ENCODE measurements around the gene BCL11B. TPM values are rescaled to one million over a fixed set of nuclear protein-coding genes. Genes with fewer than 3 reads are reported as not detected.

The BCL11B gene
- total RNA-seq, 1 experiment from 2014 or later, result 0.24 TPM

DNA sequence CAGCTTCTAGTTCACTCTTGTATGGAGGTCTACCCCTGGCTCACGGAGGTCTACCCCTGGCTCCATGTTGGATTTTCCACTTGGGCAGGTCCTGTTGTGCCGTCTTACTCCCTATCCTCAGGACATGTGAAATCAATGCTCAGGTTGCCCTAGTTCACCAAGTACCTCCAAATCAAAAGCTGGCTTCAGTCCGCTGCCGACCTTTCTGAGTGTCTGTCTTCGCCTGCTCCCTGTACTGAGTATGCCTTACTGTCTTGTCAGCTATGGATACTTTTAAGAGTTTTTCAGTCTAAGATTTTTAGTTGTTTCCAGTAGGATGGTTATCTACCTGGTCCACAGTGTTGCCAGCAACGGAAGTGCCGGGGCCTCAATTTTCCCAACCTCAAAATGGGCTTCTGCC, 40.1 kb upstream of the BCL11B start:
- peaks cover 12% of the 10 kb centered on the region for H3K27me3 Mint-ChIP-seq (ENCODE audit: unreplicated experiment)
- no peak overlapping the region for H3K4me3 Mint-ChIP-seq (ENCODE audit: low read depth, unreplicated experiment)
- H3K36me3 Mint-ChIP-seq (ENCODE audit: insufficient read depth, unreplicated experiment), result no peaks in the 10 kb centered on the region
- CTCF ChIA-PET, result interaction anchor here (0.6 kb wide), 1 partner anchor 1102 kb away, joined by 3 read pairs; no protein-coding TSS in a partner anchor
- no peak for DNase-seq
- TF ChIP-seq, protein P1, sequence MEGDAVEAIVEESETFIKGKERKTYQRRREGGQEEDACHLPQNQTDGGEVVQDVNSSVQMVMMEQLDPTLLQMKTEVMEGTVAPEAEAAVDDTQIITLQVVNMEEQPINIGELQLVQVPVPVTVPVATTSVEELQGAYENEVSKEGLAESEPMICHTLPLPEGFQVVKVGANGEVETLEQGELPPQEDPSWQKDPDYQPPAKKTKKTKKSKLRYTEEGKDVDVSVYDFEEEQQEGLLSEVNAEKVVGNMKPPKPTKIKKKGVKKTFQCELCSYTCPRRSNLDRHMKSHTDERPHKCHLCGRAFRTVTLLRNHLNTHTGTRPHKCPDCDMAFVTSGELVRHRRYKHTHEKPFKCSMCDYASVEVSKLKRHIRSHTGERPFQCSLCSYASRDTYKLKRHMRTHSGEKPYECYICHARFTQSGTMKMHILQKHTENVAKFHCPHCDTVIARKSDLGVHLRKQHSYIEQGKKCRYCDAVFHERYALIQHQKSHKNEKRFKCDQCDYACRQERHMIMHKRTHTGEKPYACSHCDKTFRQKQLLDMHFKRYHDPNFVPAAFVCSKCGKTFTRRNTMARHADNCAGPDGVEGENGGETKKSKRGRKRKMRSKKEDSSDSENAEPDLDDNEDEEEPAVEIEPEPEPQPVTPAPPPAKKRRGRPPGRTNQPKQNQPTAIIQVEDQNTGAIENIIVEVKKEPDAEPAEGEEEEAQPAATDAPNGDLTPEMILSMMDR (IDR thresholded peaks at IDR 0.05; ENCODE audit: unreplicated experiment), result no peak
- intact Hi-C loops (cut with micrococcal nuclease; ENCODE audit: unreplicated experiment), result no loop called here
- H3K27ac Mint-ChIP-seq (ENCODE audit: unreplicated experiment), result no peak overlapping the region
- no peaks in the 10 kb centered on the region for H3K9me3 Mint-ChIP-seq (ENCODE audit: low read depth, unreplicated experiment)
- no TSS peak for BruUV-seq (replicated peaks)
- H3K4me1 Mint-ChIP-seq (ENCODE audit: low read depth, unreplicated experiment), result peaks cover 6% of the 10 kb centered on the region

GRCh38 chr14:99309220-99309766, 37.3 kb upstream of the BCL11B start:
- intact Hi-C loops (cut with micrococcal nuclease; ENCODE audit: unreplicated experiment), result no loop called here
- H3K27me3 Mint-ChIP-seq (ENCODE audit: unreplicated experiment), result peaks cover 12% of the 10 kb centered on the region
- no TSS peak for BruUV-seq (replicated peaks)
- TF ChIP-seq, protein P1 (IDR thresholded peaks at IDR 0.05; ENCODE audit: unreplicated experiment), result no peak
- CTCF ChIA-PET, result no interaction called here
- no peak overlapping the region for H3K4me3 Mint-ChIP-seq (ENCODE audit: low read depth, unreplicated experiment)
- H3K27ac Mint-ChIP-seq (ENCODE audit: unreplicated experiment), result no peak overlapping the region
- H3K36me3 Mint-ChIP-seq (ENCODE audit: insufficient read depth, unreplicated experiment), result no peaks in the 10 kb centered on the region
- no peaks in the 10 kb centered on the region for H3K4me1 Mint-ChIP-seq (ENCODE audit: low read depth, unreplicated experiment)
- no peak for DNase-seq
- no peaks in the 10 kb centered on the region for H3K9me3 Mint-ChIP-seq (ENCODE audit: low read depth, unreplicated experiment)

- TF ChIP-seq, protein P1 (IDR thresholded peaks at IDR 0.05; ENCODE audit: unreplicated experiment), result no peak
- intact Hi-C loops (cut with micrococcal nuclease; ENCODE audit: unreplicated experiment), result no loop called here
- no peak overlapping the region for H3K27ac Mint-ChIP-seq (ENCODE audit: unreplicated experiment)
- H3K9me3 Mint-ChIP-seq (ENCODE audit: low read depth, unreplicated experiment), result no peaks in the 10 kb centered on the region
- H3K4me3 Mint-ChIP-seq (ENCODE audit: low read depth, unreplicated experiment), result no peak overlapping the region
- no peaks in the 10 kb centered on the region for H3K4me1 Mint-ChIP-seq (ENCODE audit: low read depth, unreplicated experiment)
- CTCF ChIA-PET, result no interaction called here
- peaks cover 13% of the 10 kb centered on the region for H3K27me3 Mint-ChIP-seq (ENCODE audit: unreplicated experiment)
- no TSS peak for BruUV-seq (replicated peaks)
- DNase-seq, result no peak
- H3K36me3 Mint-ChIP-seq (ENCODE audit: insufficient read depth, unreplicated experiment), result no peaks in the 10 kb centered on the region
These were observed 32.2 kb upstream of the BCL11B start for GRCh38 chr14:99304208-99304607.

DNA sequence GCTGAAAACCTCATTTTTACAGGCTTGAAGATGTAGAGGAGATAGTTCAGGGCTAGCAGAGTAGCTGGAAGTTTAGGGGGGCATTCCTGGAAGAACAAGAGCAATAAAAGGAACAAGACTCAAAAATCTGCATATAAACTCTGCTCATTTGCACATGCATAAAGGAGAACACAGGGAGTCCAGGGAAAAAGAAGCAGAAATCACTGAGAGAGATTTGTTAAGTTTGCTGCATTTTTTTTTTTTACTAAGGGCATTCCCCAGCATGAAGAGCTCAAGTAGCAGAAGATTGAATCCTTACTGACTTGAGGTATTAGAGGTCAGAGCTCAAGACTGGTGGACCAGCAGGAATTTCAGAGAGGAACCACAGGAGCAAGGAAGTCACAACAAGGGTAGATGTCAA, 28.2 kb upstream of the BCL11B start:
- H3K27ac Mint-ChIP-seq (ENCODE audit: unreplicated experiment), result no peak overlapping the region
- H3K4me1 Mint-ChIP-seq (ENCODE audit: low read depth, unreplicated experiment), result no peaks in the 10 kb centered on the region
- TF ChIP-seq, protein P1 (IDR thresholded peaks at IDR 0.05; ENCODE audit: unreplicated experiment), result no peak
- H3K36me3 Mint-ChIP-seq (ENCODE audit: insufficient read depth, unreplicated experiment), result no peaks in the 10 kb centered on the region
- CTCF ChIA-PET, result no interaction called here
- H3K4me3 Mint-ChIP-seq (ENCODE audit: low read depth, unreplicated experiment), result no peak overlapping the region
- peaks cover 13% of the 10 kb centered on the region for H3K27me3 Mint-ChIP-seq (ENCODE audit: unreplicated experiment)
- BruUV-seq (replicated peaks), result no TSS peak
- no peaks in the 10 kb centered on the region for H3K9me3 Mint-ChIP-seq (ENCODE audit: low read depth, unreplicated experiment)
- intact Hi-C loops (cut with micrococcal nuclease; ENCODE audit: unreplicated experiment), result no loop called here
- DNase-seq, result no peak
